HG03066 (cell line): ENCODE measurements around the gene PITPNM1.

Source experiments
- ATAC-seq: cut with Tn5 transposase; IDR thresholded peaks from one replicate; pipeline ENCODE4 v1.9.1; 2021; ENCODE audit warnings: low read depth; ENCODE audit not compliant: unreplicated experiment

The PITPNM1 gene

GRCh38 chr11:67449116-67449844, 55.9 kb downstream of the PITPNM1 start:
- ATAC-seq: no peak

- ATAC-seq: no peak
These were observed 56.9 kb downstream of the PITPNM1 start for GRCh38 chr11:67448220-67448609.

- no peak for ATAC-seq
These were observed 59.6 kb downstream of the PITPNM1 start for GRCh38 chr11:67445515-67445914.

GRCh38 chr11:67442504-67443404, 62.4 kb downstream of the PITPNM1 start:
- ATAC-seq: no peak
